Gastroesophageal sphincter (tissue), 4 donors: ENCODE results near the gene XPNPEP2. TPM values are rescaled to one million over a fixed set of nuclear protein-coding genes. Genes with fewer than 3 reads are reported as not detected.
A peak's percentile ranks its signal among the peaks of the same experiment; 100 is the strongest.

ENCODE experiments used
- ATAC-seq: fragments of 150-250 bp; one replicate; pipeline ENCODE4 v1.9.1; 2016; ENCODE audit warnings: mild to moderate bottlenecking, moderate library complexity
- H3K27ac ChIP-seq, 4 donors: fragments of 200-600 bp; sonication (generic) in 3 of 4; 1 replicate in 3 of 4; 2 replicates in 1 of 4; pipeline ENCODE4 v1.5.1; 2016 to 2019
- H3K27me3 ChIP-seq: fragments of 200-600 bp; sonication (generic); one replicate; pipeline ENCODE4 v1.5.1; 2019
- H3K36me3 ChIP-seq, 2 donors: fragments of 200-600 bp; sonication (generic); one replicate each; pipeline ENCODE4 v1.5.1; 2019; ENCODE audit warnings: control low read depth in 1 of 2
- H3K4me1 ChIP-seq, 3 donors: fragments of 200-600 bp; sonication (generic); 1 replicate in 2 of 3; 2 replicates in 1 of 3; pipeline ENCODE4 v1.5.1; 2016 to 2019; ENCODE audit warnings: control low read depth in 2 of 3
- H3K4me3 ChIP-seq, 2 donors: fragments of 200-600 bp; sonication (generic); one replicate each; pipeline ENCODE4 v1.5.1; 2019; ENCODE audit warnings: mild to moderate bottlenecking in 1 of 2, moderate library complexity in 1 of 2
- H3K9me3 ChIP-seq, 3 donors: fragments of 200-600 bp; sonication (generic); one replicate each; pipeline ENCODE4 v1.5.1; 2017 to 2019; ENCODE audit warnings: control low read depth in 2 of 3
- CTCF ChIP-seq, 4 experiments: fragments of 200-600 bp in 2 of 4; fragments of 450-650 bp in 2 of 4; sonication (generic) in 1 of 4; IDR thresholded peaks; one replicate each; pipeline ENCODE4 v1.5.1; 2017 to 2019; ENCODE audit warnings: antibody characterized with exemption in 4 of 4, mild to moderate bottlenecking in 2 of 4, moderate library complexity in 2 of 4
- EP300 ChIP-seq: sonication (generic); formaldehyde crosslinking; IDR thresholded peaks from one replicate; pipeline ENCODE4 v1.6.1; 2017; ENCODE audit warnings: antibody characterized with exemption, mild to moderate bottlenecking
- POLR2A ChIP-seq, 2 donors: fragments of 450-650 bp; IDR thresholded peaks; one replicate each; pipeline ENCODE4 v1.6.1; 2017; ENCODE audit warnings: antibody characterized with exemption in 2 of 2, mild to moderate bottlenecking in 2 of 2, moderate library complexity in 1 of 2
- POLR2AphosphoS5 ChIP-seq: sonication (generic); formaldehyde crosslinking; IDR thresholded peaks from one replicate; pipeline ENCODE4 v1.6.1; 2017; ENCODE audit warnings: antibody characterized with exemption
- WGBS, 2 donors: methylation state at CpG; one replicate each; pipeline ENCODE4 v1.1.5; 2018; ENCODE audit warnings: low coverage in 1 of 2; 5-methylcytosine and 5-hydroxymethylcytosine counted together
- total RNA-seq, 4 donors: library from RNA; depleted of rRNA; stranded (reverse); fragments of >200 nt; gene quantifications; one replicate each; pipeline ENCODE4 v1.1.0, GENCODE V29; 2016

XPNPEP2 gene
- total RNA-seq, 4 donors from 2014 or later: 0.93 to 11.2 (median 6.5) TPM

DNA sequence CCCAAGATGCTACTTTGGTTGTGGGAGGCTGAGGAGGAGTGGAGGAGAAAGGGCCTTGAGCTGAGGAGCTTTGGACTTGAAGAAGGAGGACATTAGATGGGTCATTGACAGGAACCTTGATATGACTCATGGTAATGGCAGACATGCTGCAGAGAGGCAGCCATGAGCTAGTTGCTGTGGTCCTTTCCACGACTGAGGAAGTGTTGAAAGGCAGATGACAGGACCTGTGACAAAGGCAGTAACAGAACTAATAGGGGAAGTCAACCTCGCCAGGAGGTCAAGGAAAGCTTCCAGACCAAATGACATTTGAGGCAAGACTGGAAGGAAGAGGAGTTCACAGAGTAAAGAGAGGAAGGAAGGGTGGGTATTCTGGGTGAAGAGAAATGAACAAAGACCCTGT is 7.6 kb upstream of the XPNPEP2 start:
- no peaks in the 10 kb centered on the region for H3K9me3 ChIP-seq
- H3K4me3 ChIP-seq: no peak overlapping the region
- TF ChIP-seq EP300 (no peak), POLR2AphosphoS5 (no peak), CTCF (IDR thresholded peaks at IDR 0.05) (no peak), POLR2A (IDR thresholded peaks at IDR 0.05) (no peak)
- no peak overlapping the region for H3K27ac ChIP-seq
- H3K27me3 ChIP-seq: no peaks in the 10 kb centered on the region
- H3K36me3 ChIP-seq: no peaks in the 10 kb centered on the region
- no peak for ATAC-seq
- WGBS, 2 donors: 17% methylated on average over 1 of the region's 2 CpGs; no CpG with 5 or more reads in 1 of the 2 donors
- no peaks in the 10 kb centered on the region for H3K4me1 ChIP-seq

GRCh38 chrX:129732857-129733256 is 5.9 kb upstream of the XPNPEP2 start:
- ATAC-seq: no peak
- Histone ChIP-seq H3K27me3 (no peaks in the 10 kb centered on the region), H3K36me3 (no peaks in the 10 kb centered on the region), H3K9me3 (no peaks in the 10 kb centered on the region), H3K4me3 (no peak overlapping the region), H3K27ac (no peak overlapping the region), H3K4me1 (no peaks in the 10 kb centered on the region)
- WGBS, 2 donors: no CpG with 5 or more reads among the region's 2 CpGs
- TF ChIP-seq CTCF (IDR thresholded peaks at IDR 0.05) (no peak), POLR2AphosphoS5 (no peak), POLR2A (IDR thresholded peaks at IDR 0.05) (no peak), EP300 (no peak)

GRCh38 chrX:129733335-129733734 is 5.4 kb upstream of the XPNPEP2 start:
- Histone ChIP-seq H3K4me1 (no peaks in the 10 kb centered on the region), H3K36me3 (no peaks in the 10 kb centered on the region), H3K27ac (no peak overlapping the region), H3K27me3 (no peaks in the 10 kb centered on the region), H3K4me3 (no peak overlapping the region), H3K9me3 (no peaks in the 10 kb centered on the region)
- TF ChIP-seq POLR2AphosphoS5 (no peak), CTCF (IDR thresholded peaks at IDR 0.05) (no peak), EP300 (no peak), POLR2A (IDR thresholded peaks at IDR 0.05) (no peak)
- no peak for ATAC-seq
- WGBS, 2 donors: no CpG with 5 or more reads among the region's 4 CpGs

- Histone ChIP-seq H3K27me3 (no peaks in the 10 kb centered on the region), H3K4me3 (no peak overlapping the region), H3K4me1 (no peaks in the 10 kb centered on the region), H3K27ac (no peak overlapping the region), H3K36me3 (no peaks in the 10 kb centered on the region), H3K9me3 (no peaks in the 10 kb centered on the region)
- WGBS, 2 donors: 59 to 67% methylated on average over 3 to 5 of the region's 6 CpGs
- ATAC-seq: no peak
- TF ChIP-seq POLR2AphosphoS5 (no peak), CTCF (IDR thresholded peaks at IDR 0.05) (no peak), EP300 (no peak), POLR2A (IDR thresholded peaks at IDR 0.05) (no peak)
Measured at GRCh38 chrX:129736491-129736890, 2.3 kb upstream of the XPNPEP2 start.

DNA sequence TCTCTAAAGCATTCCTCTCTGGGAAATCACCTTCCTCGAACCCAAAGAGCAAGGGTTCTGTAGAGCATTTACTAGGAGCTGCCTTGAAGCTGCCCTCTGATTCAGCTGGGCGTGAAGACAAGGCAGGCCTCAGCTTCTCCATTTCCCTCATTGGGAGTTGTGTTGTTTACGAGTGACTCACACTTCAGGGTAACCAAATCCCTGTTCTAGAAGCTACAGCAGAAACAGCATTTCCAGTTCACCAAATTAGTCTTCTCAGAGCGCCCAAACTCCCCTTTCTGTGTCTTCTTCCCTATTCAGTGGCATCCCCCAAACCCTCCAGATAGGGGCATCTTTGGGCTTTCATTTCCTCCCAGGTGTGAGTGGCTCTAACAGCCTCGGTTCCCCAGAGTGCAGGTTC is 863 bp upstream of the XPNPEP2 start:
- Histone ChIP-seq H3K36me3 (no peaks in the 10 kb centered on the region), H3K9me3 (no peaks in the 10 kb centered on the region), H3K27me3 (no peaks in the 10 kb centered on the region), H3K27ac (peak overlapping the region in 1 of 4 donors; percentile 51), H3K4me1 (no peaks in the 10 kb centered on the region), H3K4me3 (no peak overlapping the region)
- TF ChIP-seq CTCF (IDR thresholded peaks at IDR 0.05) (no peak), EP300 (no peak)
- ATAC-seq: peak; percentile 55
- WGBS, 2 donors: 56% methylated on average over 4 of the region's 5 CpGs; no CpG with 5 or more reads in 1 of the 2 donors
